ENCODE results near the gene SLC25A24.

Gene SLC25A24

DNA sequence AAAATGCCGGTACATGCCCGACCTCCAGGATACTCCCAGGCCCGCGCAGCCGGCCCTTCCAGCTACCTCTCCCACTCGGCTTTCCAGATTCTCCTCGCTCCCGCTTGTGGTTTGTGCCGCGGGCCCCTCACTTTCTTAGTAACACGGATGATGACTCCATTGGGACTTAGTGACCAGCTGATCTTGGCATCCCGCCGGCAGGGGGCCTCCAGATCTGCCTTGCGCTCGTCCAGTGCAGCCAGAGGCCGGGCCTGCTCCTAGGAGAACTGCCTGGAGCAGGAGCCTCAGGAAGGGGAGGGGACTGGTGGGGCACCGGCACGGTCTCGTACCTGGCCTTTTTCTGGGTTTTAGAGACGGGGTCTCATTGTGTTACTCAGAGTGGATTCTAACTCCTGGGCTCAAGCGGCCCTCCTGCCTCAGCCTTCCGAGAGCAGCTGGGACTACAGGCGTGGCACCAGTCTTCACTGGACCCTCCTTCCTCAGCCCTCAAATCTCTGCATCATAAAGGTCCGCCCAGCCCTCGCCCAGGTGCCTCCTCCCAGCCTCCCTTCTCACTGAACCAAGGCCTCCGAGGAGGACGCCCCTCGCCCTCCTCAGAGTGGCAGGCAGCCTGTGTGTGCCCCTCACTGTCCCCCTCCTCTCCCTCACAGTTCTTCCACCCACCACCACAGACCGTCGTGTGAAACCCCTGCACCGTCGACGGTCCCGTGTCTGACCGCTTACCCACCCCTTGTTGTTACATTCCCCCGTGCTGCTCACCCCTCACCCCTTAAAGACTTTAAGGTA lies 78.6 kb downstream of the SLC25A24 start:
- Histone ChIP-seq H3F3A (ENCODE audit: insufficient read depth) (no peaks in the 10 kb centered on the region), H3K36me3 (ENCODE audit: low read length) (no peaks in the 10 kb centered on the region), H3K4me2 (ENCODE audit: low read depth, low read length, poor library complexity, severe bottlenecking) (no peak overlapping the region), H3K4me3 (ENCODE audit: insufficient read depth, low read length, poor library complexity, severe bottlenecking) (no peak overlapping the region), H3K9me2 (replicated peaks; ENCODE audit: insufficient read depth, low read length) (no peaks in the 10 kb centered on the region), H3K9ac (ENCODE audit: low read length) (no peak overlapping the region), H3K9me3 (ENCODE audit: insufficient read depth, low read length) (no peaks in the 10 kb centered on the region), H2AFZ (ENCODE audit: low read depth, low read length, severe bottlenecking) (no peak overlapping the region), H3K27ac (ENCODE audit: low read depth, low read length) (no peak overlapping the region), H3K27me3 (ENCODE audit: low read length) (no peaks in the 10 kb centered on the region), H4K20me1 (ENCODE audit: low read depth, low read length) (no peaks in the 10 kb centered on the region), H3K79me2 (ENCODE audit: insufficient read depth, low read length) (no peaks in the 10 kb centered on the region)
- TF ChIP-seq EZH2phosphoT487 (conservative IDR thresholded peaks at IDR 0.05; ENCODE audit: low read length) = no peak
- TF ChIP-seq, protein P1, sequence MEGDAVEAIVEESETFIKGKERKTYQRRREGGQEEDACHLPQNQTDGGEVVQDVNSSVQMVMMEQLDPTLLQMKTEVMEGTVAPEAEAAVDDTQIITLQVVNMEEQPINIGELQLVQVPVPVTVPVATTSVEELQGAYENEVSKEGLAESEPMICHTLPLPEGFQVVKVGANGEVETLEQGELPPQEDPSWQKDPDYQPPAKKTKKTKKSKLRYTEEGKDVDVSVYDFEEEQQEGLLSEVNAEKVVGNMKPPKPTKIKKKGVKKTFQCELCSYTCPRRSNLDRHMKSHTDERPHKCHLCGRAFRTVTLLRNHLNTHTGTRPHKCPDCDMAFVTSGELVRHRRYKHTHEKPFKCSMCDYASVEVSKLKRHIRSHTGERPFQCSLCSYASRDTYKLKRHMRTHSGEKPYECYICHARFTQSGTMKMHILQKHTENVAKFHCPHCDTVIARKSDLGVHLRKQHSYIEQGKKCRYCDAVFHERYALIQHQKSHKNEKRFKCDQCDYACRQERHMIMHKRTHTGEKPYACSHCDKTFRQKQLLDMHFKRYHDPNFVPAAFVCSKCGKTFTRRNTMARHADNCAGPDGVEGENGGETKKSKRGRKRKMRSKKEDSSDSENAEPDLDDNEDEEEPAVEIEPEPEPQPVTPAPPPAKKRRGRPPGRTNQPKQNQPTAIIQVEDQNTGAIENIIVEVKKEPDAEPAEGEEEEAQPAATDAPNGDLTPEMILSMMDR (IDR thresholded peaks at IDR 0.05; ENCODE audit: insufficient read depth, low read length, poor library complexity, severe bottlenecking) = no peak

DNA sequence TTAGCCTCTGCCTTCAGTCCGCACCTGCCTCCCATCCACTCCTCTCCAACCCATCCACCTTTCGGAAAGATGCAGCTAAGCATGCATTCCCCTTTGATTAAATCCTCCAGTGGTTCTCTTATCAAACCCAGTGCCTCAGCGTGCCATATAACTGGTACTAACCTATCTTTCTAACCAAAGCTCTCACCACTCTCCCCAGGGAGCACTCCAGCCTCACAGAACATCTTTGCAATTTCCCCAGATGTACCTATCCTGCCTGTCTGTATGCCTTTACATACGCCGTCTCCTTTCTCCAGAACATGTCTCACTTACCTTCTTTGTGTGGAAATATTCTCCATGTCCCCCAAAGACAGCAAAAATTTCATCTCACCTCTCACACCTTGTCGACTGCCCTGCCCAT lies 80.0 kb downstream of the SLC25A24 start:
- Histone ChIP-seq H3K4me3 (ENCODE audit: insufficient read depth, low read length, poor library complexity, severe bottlenecking) (no peak overlapping the region), H2AFZ (ENCODE audit: low read depth, low read length, severe bottlenecking) (no peak overlapping the region), H3K9me2 (replicated peaks; ENCODE audit: insufficient read depth, low read length) (no peaks in the 10 kb centered on the region), H3K4me2 (ENCODE audit: low read depth, low read length, poor library complexity, severe bottlenecking) (no peak overlapping the region), H3K27ac (ENCODE audit: low read depth, low read length) (no peak overlapping the region), H3K36me3 (ENCODE audit: low read length) (no peaks in the 10 kb centered on the region), H4K20me1 (ENCODE audit: low read depth, low read length) (no peaks in the 10 kb centered on the region), H3K9me3 (ENCODE audit: insufficient read depth, low read length) (no peaks in the 10 kb centered on the region), H3K79me2 (ENCODE audit: insufficient read depth, low read length) (no peaks in the 10 kb centered on the region), H3F3A (ENCODE audit: insufficient read depth) (no peaks in the 10 kb centered on the region), H3K27me3 (ENCODE audit: low read length) (no peaks in the 10 kb centered on the region), H3K9ac (ENCODE audit: low read length) (no peak overlapping the region)
- TF ChIP-seq, protein P1 (IDR thresholded peaks at IDR 0.05; ENCODE audit: insufficient read depth, low read length, poor library complexity, severe bottlenecking) = no peak
- TF ChIP-seq EZH2phosphoT487 (conservative IDR thresholded peaks at IDR 0.05; ENCODE audit: low read length) = no peak

DNA sequence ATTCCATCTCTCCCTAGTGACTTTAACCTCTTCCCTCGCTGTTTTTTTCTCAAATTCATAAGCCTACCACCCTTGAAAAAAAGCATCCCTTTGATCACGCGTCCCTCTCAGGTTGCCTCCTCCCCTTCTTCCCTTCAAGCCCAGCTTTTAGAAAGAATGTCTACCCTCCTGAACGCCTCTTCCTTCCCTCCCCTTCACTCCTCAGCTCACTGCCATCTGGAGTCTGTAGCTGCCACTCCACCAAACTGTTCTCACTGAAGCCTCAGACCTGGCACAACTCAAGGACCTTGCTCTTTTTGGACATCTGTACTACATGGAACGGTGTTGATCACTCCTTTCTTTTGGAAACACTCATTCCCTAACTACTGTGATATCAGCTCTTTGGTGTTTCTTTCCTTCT lies 80.6 kb downstream of the SLC25A24 start:
- Histone ChIP-seq H3K27me3 (ENCODE audit: low read length) (no peaks in the 10 kb centered on the region), H3K4me2 (ENCODE audit: low read depth, low read length, poor library complexity, severe bottlenecking) (no peak overlapping the region), H3K27ac (ENCODE audit: low read depth, low read length) (no peak overlapping the region), H3K79me2 (ENCODE audit: insufficient read depth, low read length) (no peaks in the 10 kb centered on the region), H4K20me1 (ENCODE audit: low read depth, low read length) (no peaks in the 10 kb centered on the region), H3K36me3 (ENCODE audit: low read length) (no peaks in the 10 kb centered on the region), H3F3A (ENCODE audit: insufficient read depth) (no peaks in the 10 kb centered on the region), H3K9me3 (ENCODE audit: insufficient read depth, low read length) (no peaks in the 10 kb centered on the region), H3K4me3 (ENCODE audit: insufficient read depth, low read length, poor library complexity, severe bottlenecking) (no peak overlapping the region), H3K9ac (ENCODE audit: low read length) (no peak overlapping the region), H2AFZ (ENCODE audit: low read depth, low read length, severe bottlenecking) (no peak overlapping the region), H3K9me2 (replicated peaks; ENCODE audit: insufficient read depth, low read length) (no peaks in the 10 kb centered on the region)
- TF ChIP-seq, protein P1 (IDR thresholded peaks at IDR 0.05; ENCODE audit: insufficient read depth, low read length, poor library complexity, severe bottlenecking) = no peak
- TF ChIP-seq EZH2phosphoT487 (conservative IDR thresholded peaks at IDR 0.05; ENCODE audit: low read length) = no peak

Data from SU-DHL-6 (cell line).